SU-DHL-6 (cell line): ENCODE measurements around the gene SORCS2.

ENCODE experiments used
- H2AFZ ChIP-seq: fragments of 200-600 bp; sonication (generic); 2 replicates; pipeline ENCODE4 v1.6.1; 2014; ENCODE audit warnings: low read depth, mild to moderate bottlenecking, moderate library complexity, mixed read lengths, antibody characterized with exemption, low read length; ENCODE audit not compliant: severe bottlenecking
- H3F3A ChIP-seq: fragments of 200-600 bp; shearing (Covaris generic); 2 replicates; pipeline ENCODE4 v1.6.0; 2016; ENCODE audit warnings: antibody characterized with exemption, mild to moderate bottlenecking; ENCODE audit not compliant: insufficient read depth
- H3K27ac ChIP-seq: fragments of 200-600 bp; sonication (generic); 2 replicates; pipeline ENCODE4 v1.5.1; 2016; ENCODE audit warnings: low read depth, mild to moderate bottlenecking, low read length, moderate library complexity, mixed read lengths
- H3K27me3 ChIP-seq: fragments of 200-600 bp; sonication (generic), shearing (Covaris generic); 2 replicates; pipeline ENCODE4 v1.6.0; 2014; ENCODE audit warnings: mild to moderate bottlenecking, low read length
- H3K36me3 ChIP-seq: fragments of 200-600 bp; sonication (generic); 2 replicates; pipeline ENCODE4 v1.6.1; 2014; ENCODE audit warnings: mild to moderate bottlenecking, low read length, mixed read lengths
- H3K4me2 ChIP-seq: fragments of 300-600, 200-600 bp; shearing (Covaris generic), sonication (generic); 2 replicates; pipeline ENCODE4 v1.6.0; 2014; ENCODE audit warnings: low read length, low read depth, mild to moderate bottlenecking; ENCODE audit not compliant: poor library complexity, severe bottlenecking
- H3K4me3 ChIP-seq: fragments of 200-600 bp; sonication (generic); 2 replicates; pipeline ENCODE4 v1.5.1; 2014; ENCODE audit warnings: antibody characterized with exemption, low read length, mild to moderate bottlenecking, mixed read lengths; ENCODE audit not compliant: insufficient read depth, poor library complexity, severe bottlenecking
- H3K79me2 ChIP-seq: fragments of 200-600 bp; sonication (generic); 2 replicates; pipeline ENCODE4 v1.6.1; 2014; ENCODE audit warnings: mild to moderate bottlenecking, low read length, moderate library complexity; ENCODE audit not compliant: insufficient read depth
- H3K9ac ChIP-seq: fragments of 200-600 bp; sonication (generic); 2 replicates; pipeline ENCODE4 v1.7.0; 2014; ENCODE audit warnings: mild to moderate bottlenecking, low read length
- H3K9me2 ChIP-seq: fragments of 200-600 bp; sonication (generic); replicated peaks from 2 replicates; pipeline ENCODE4 v1.6.1; 2014; ENCODE audit warnings: low read length; ENCODE audit not compliant: insufficient read depth
- H3K9me3 ChIP-seq: fragments of 200-600 bp; sonication (generic); 2 replicates; pipeline ENCODE4 v1.6.1; 2014; ENCODE audit warnings: low read length, mixed read lengths; ENCODE audit not compliant: insufficient read depth
- H4K20me1 ChIP-seq: fragments of 200-600 bp; sonication (generic); 2 replicates; pipeline ENCODE4 v1.6.1; 2014; ENCODE audit warnings: low read depth, mild to moderate bottlenecking, antibody characterized with exemption, low read length, moderate library complexity, mixed read lengths
- CTCF ChIP-seq: fragments of 200-600 bp; sonication (generic); IDR thresholded peaks from one replicate; pipeline ENCODE4 v1.5.1; 2017; ENCODE audit warnings: antibody characterized with exemption, mild to moderate bottlenecking, low read length, moderate library complexity; ENCODE audit not compliant: insufficient read depth, poor library complexity, severe bottlenecking
- EZH2phosphoT487 ChIP-seq: fragments of 200-600 bp; sonication (generic), shearing (Covaris generic); conservative IDR thresholded peaks from 2 replicates; pipeline ENCODE4 v1.6.1; 2018; ENCODE audit warnings: mild to moderate bottlenecking, antibody characterized with exemption, low read length, moderate library complexity, mixed read lengths

Gene SORCS2

GRCh38 chr4:7239101-7239820 lies 46.9 kb downstream of the SORCS2 start:
- TF ChIP-seq CTCF (no peak), EZH2phosphoT487 (no peak)
- Histone ChIP-seq H3K4me3 (no peak overlapping the region), H2AFZ (no peak overlapping the region), H3K9me2 (no peaks in the 10 kb centered on the region), H3K9me3 (peaks cover 4% of the 10 kb centered on the region; the same call in 1 of the 2 replicates), H3K27ac (no peak overlapping the region), H3K4me2 (no peak overlapping the region), H3K79me2 (no peaks in the 10 kb centered on the region), H3K27me3 (no peaks in the 10 kb centered on the region), H3F3A (no peaks in the 10 kb centered on the region), H4K20me1 (no peaks in the 10 kb centered on the region), H3K9ac (no peak overlapping the region), H3K36me3 (no peaks in the 10 kb centered on the region)

GRCh38 chr4:7239844-7240243 lies 47.5 kb downstream of the SORCS2 start:
- TF ChIP-seq EZH2phosphoT487 (no peak), CTCF (no peak)
- no peak overlapping the region for H3K27ac ChIP-seq
- H3K79me2 ChIP-seq: no peaks in the 10 kb centered on the region
- H3K27me3 ChIP-seq: no peaks in the 10 kb centered on the region
- H4K20me1 ChIP-seq: no peaks in the 10 kb centered on the region
- H3K9me2 ChIP-seq: no peaks in the 10 kb centered on the region
- peaks cover 4% of the 10 kb centered on the region; the same call in 1 of the 2 replicates for H3K9me3 ChIP-seq
- H3F3A ChIP-seq: no peaks in the 10 kb centered on the region
- H3K9ac ChIP-seq: no peak overlapping the region
- H3K4me3 ChIP-seq: no peak overlapping the region
- H2AFZ ChIP-seq: no peak overlapping the region
- H3K4me2 ChIP-seq: no peak overlapping the region
- no peaks in the 10 kb centered on the region for H3K36me3 ChIP-seq

GRCh38 chr4:7240306-7240705 lies 48.0 kb downstream of the SORCS2 start:
- Histone ChIP-seq H3K27ac (no peak overlapping the region), H4K20me1 (no peaks in the 10 kb centered on the region), H3K4me3 (no peak overlapping the region), H3K9me3 (peaks cover 4% of the 10 kb centered on the region; the same call in 1 of the 2 replicates), H3K27me3 (no peaks in the 10 kb centered on the region), H3K9ac (no peak overlapping the region), H3F3A (no peaks in the 10 kb centered on the region), H3K79me2 (no peaks in the 10 kb centered on the region), H3K4me2 (no peak overlapping the region), H2AFZ (no peak overlapping the region), H3K9me2 (no peaks in the 10 kb centered on the region), H3K36me3 (no peaks in the 10 kb centered on the region)
- TF ChIP-seq EZH2phosphoT487 (no peak), CTCF (no peak)
